HCT116 (cell line): ENCODE results near the gene GJB4. TPM values are rescaled to one million over a fixed set of nuclear protein-coding genes. Genes with fewer than 3 reads are reported as not detected.

Source experiments
- ATAC-seq: fragments of 200-7000 bp; cut with Tn5 transposase; 2 replicates; pipeline ENCODE4 v1.9.1; 2020; ENCODE audit warnings: mild to moderate bottlenecking, moderate library complexity
- BruUV-seq: library from RNA; stranded (reverse); fragments of 400-500 nt; replicated peaks from 2 replicates; lab custom pipeline; 2021; lab: Mats Ljungman, UMichigan
- CTCF ChIA-PET: fragments of 300-600 bp; sonication (Branson Sonifier 250); formaldehyde crosslinking; loops from one replicate; lab custom pipeline; 2021; ENCODE audit warnings: antibody characterized with exemption; lab: Charles Lee
- POLR2A ChIA-PET: fragments of 300-600, 350-600 bp; sonication (Branson Sonifier 250); formaldehyde crosslinking; loops from one replicate; lab custom pipeline; 2021; ENCODE audit warnings: antibody characterized with exemption; lab: Charles Lee
- RAD21 ChIA-PET, 2 experiments: fragments of 300-600 bp; sonication (Branson Sonifier 250); formaldehyde crosslinking; loops; one replicate each; lab custom pipeline; 2023; ENCODE audit warnings: low total read pairs in 2 of 2; ENCODE audit not compliant: uncharacterized antibody in 2 of 2, unreplicated experiment in 2 of 2, low non-redundant PET in 1 of 2; lab: Charles Lee
- DNase-seq: peaks from one replicate; pipeline ENCODE4 v3.0.0-alpha.2; 2010; ENCODE audit warnings: low read depth, low spot score
- H2AFZ ChIP-seq: fragments of 200-600 bp; shearing (Covaris generic), sonication (generic); 2 replicates; pipeline ENCODE4 v1.6.1; 2017; ENCODE audit warnings: low read depth, mixed run types, mixed read lengths, antibody characterized with exemption, low read length; ENCODE audit not compliant: poor library complexity, severe bottlenecking
- H3K27ac ChIP-seq: 2 replicates; pipeline ENCODE4 v1.5.1; 2012; ENCODE audit warnings: low read depth, low read length
- H3K27me3 ChIP-seq: fragments of 200-600 bp; sonication (generic); 2 replicates; pipeline ENCODE4 v1.6.1; 2016; ENCODE audit warnings: mixed run types, low read length, mixed read lengths; ENCODE audit not compliant: insufficient read depth
- H3K36me3 ChIP-seq, 2 experiments: fragments of 200-500 bp in 1 of 2; fragments of 200-600 bp in 1 of 2; sonication (Bioruptor generic) in 1 of 2; sonication (generic) in 1 of 2; 2 replicates each; pipeline versions ENCODE4 v1.5.1 to v1.6.1; 2014 to 2016; ENCODE audit warnings: low read length in 2 of 2, inconsistent platforms in 1 of 2, mixed read lengths in 1 of 2, mixed run types in 1 of 2; ENCODE audit not compliant: insufficient read depth in 2 of 2, control insufficient read depth in 1 of 2
- H3K4me1 ChIP-seq, 2 experiments: fragments of 200-600 bp in 1 of 2; sonication (generic) in 1 of 2; 2 replicates each; pipeline versions ENCODE4 v1.5.1 to v1.6.1; 2012 to 2017; ENCODE audit warnings: low read length in 2 of 2, inconsistent platforms in 1 of 2, mild to moderate bottlenecking in 1 of 2, mixed read lengths in 1 of 2, mixed run types in 1 of 2, moderate library complexity in 1 of 2; ENCODE audit not compliant: insufficient read depth in 2 of 2, control insufficient read depth in 1 of 2
- H3K4me2 ChIP-seq: fragments of 200-600 bp; sonication (generic); 2 replicates; pipeline ENCODE4 v1.6.1; 2017; ENCODE audit warnings: mixed run types, low read length, mixed read lengths
- H3K4me3 ChIP-seq, 2 experiments: fragments of 200-600 bp in 1 of 2; sonication (generic) in 1 of 2; replicated peaks in 1 of 2; 2 replicates each; pipeline ENCODE4 v1.5.1; 2011 to 2016; ENCODE audit warnings: low read length in 2 of 2, control low read depth in 1 of 2, low read depth in 1 of 2, mild to moderate bottlenecking in 1 of 2, mixed read lengths in 1 of 2, mixed run types in 1 of 2
- H3K79me2 ChIP-seq: fragments of 200-600 bp; sonication (generic); 2 replicates; pipeline ENCODE4 v1.6.1; 2017; ENCODE audit warnings: mild to moderate bottlenecking, mixed run types, low read length, moderate library complexity, mixed read lengths; ENCODE audit not compliant: insufficient read depth
- H3K9ac ChIP-seq: fragments of 200-600 bp; sonication (generic); 2 replicates; pipeline ENCODE4 v1.6.1; 2016; ENCODE audit warnings: low read length, mixed read lengths
- H3K9me2 ChIP-seq: fragments of 200-600 bp; sonication (generic), shearing (Covaris generic); 2 replicates; pipeline ENCODE4 v1.6.1; 2017; ENCODE audit warnings: mixed run types, mild to moderate bottlenecking, moderate library complexity; ENCODE audit not compliant: insufficient read depth
- H3K9me3 ChIP-seq, 2 experiments: fragments of 200-500 bp in 1 of 2; fragments of 200-600 bp in 1 of 2; sonication (Bioruptor generic) in 1 of 2; sonication (generic) in 1 of 2; 2 replicates each; pipeline ENCODE4 v1.6.1; 2014 to 2017; ENCODE audit warnings: low read length in 2 of 2, mixed read lengths in 2 of 2, inconsistent platforms in 1 of 2, low read depth in 1 of 2, mild to moderate bottlenecking in 1 of 2, mixed run types in 1 of 2, moderate library complexity in 1 of 2; ENCODE audit not compliant: control insufficient read depth in 1 of 2, insufficient read depth in 1 of 2
- H4K20me1 ChIP-seq: fragments of 200-600 bp; sonication (generic), shearing (Covaris generic); 2 replicates; pipeline ENCODE4 v1.6.1; 2017; ENCODE audit warnings: mixed run types, mild to moderate bottlenecking, moderate library complexity; ENCODE audit not compliant: insufficient read depth
- CBX3 ChIP-seq: IDR thresholded peaks from 2 replicates; pipeline ENCODE4 v1.6.1; 2012; ENCODE audit warnings: low read depth
- CEBPB ChIP-seq: IDR thresholded peaks from 2 replicates; pipeline ENCODE4 v1.6.1; 2012; ENCODE audit warnings: low read depth
- EGR1 ChIP-seq: IDR thresholded peaks from 2 replicates; pipeline ENCODE4 v1.6.1; 2012; ENCODE audit warnings: low read depth
- ELF1 ChIP-seq: IDR thresholded peaks from 2 replicates; pipeline ENCODE4 v1.6.1; 2012; ENCODE audit warnings: low read depth, borderline replicate concordance
- EZH2 ChIP-seq: fragments of 200-600 bp; sonication (generic); IDR thresholded peaks from 2 replicates; pipeline ENCODE4 v1.6.1; 2017; ENCODE audit warnings: antibody characterized with exemption, mixed run types
- EZH2phosphoT487 ChIP-seq: fragments of 200-600 bp; IDR thresholded peaks from 2 replicates; pipeline ENCODE4 v1.6.1; 2018; ENCODE audit warnings: antibody characterized with exemption, borderline replicate concordance
- FOSL1 ChIP-seq: IDR thresholded peaks from 2 replicates; pipeline ENCODE4 v1.6.1; 2012; ENCODE audit warnings: low read depth
- JUND ChIP-seq: IDR thresholded peaks from 2 replicates; pipeline ENCODE4 v1.6.1; 2012
- MAX ChIP-seq: IDR thresholded peaks from 2 replicates; pipeline ENCODE4 v1.6.1; 2012
- RAD21 ChIP-seq: IDR thresholded peaks from 2 replicates; pipeline ENCODE4 v1.6.1; 2012; ENCODE audit warnings: low read depth, mild to moderate bottlenecking
- REST ChIP-seq: IDR thresholded peaks from 2 replicates; pipeline ENCODE4 v1.6.1; 2012; ENCODE audit warnings: low read depth
- SIN3A ChIP-seq: IDR thresholded peaks from 2 replicates; pipeline ENCODE4 v1.6.1; 2012; ENCODE audit warnings: low read depth
- SP1 ChIP-seq: IDR thresholded peaks from 2 replicates; pipeline ENCODE4 v1.6.1; 2012; ENCODE audit warnings: low read depth
- SRF ChIP-seq: IDR thresholded peaks from 2 replicates; pipeline ENCODE4 v1.6.1; 2012; ENCODE audit warnings: low read depth
- TCF7L2 ChIP-seq: IDR thresholded peaks from 2 replicates; pipeline ENCODE4 v1.7.0; 2011; ENCODE audit warnings: borderline replicate concordance, inconsistent platforms; ENCODE audit not compliant: insufficient read depth, insufficient read length; ENCODE audit errors: extremely low read depth
- ZFX ChIP-seq: fragments of 450-650 bp; IDR thresholded peaks from 2 replicates; pipeline ENCODE4 v1.6.1; 2017
- ZNF274 ChIP-seq: fragments of 200-500 bp; sonication (Bioruptor generic); IDR thresholded peaks from 2 replicates; pipeline ENCODE4 v1.6.1; 2014; ENCODE audit warnings: mild to moderate bottlenecking, low read depth, low read length, inconsistent platforms
- intact Hi-C: fragments of 100-400 bp; cut with micrococcal nuclease; formaldehyde crosslinking; loops from 2 replicates; pipeline ENCODE4 v1.10.0; 2022
- total RNA-seq: library from RNA; stranded (reverse); gene quantifications from one replicate; pipeline ENCODE4 v1.2.1, GENCODE V29; 2021; ENCODE audit not compliant: unreplicated experiment
- TF ChIP-seq, protein P1 (sequence below): IDR thresholded peaks from 2 replicates; pipeline ENCODE4 v1.6.1; 2011; ENCODE audit warnings: mild to moderate bottlenecking, low read length, moderate library complexity; ENCODE audit not compliant: insufficient replicate concordance; ENCODE audit errors: extremely low read depth

Gene GJB4
- total RNA-seq, 1 experiment from 2014 or later, result 2.0 TPM

- TF ChIP-seq ZNF274, result no peak
- TF ChIP-seq CBX3, result no peak
- no peak for TF ChIP-seq SP1
- TF ChIP-seq, protein P1, sequence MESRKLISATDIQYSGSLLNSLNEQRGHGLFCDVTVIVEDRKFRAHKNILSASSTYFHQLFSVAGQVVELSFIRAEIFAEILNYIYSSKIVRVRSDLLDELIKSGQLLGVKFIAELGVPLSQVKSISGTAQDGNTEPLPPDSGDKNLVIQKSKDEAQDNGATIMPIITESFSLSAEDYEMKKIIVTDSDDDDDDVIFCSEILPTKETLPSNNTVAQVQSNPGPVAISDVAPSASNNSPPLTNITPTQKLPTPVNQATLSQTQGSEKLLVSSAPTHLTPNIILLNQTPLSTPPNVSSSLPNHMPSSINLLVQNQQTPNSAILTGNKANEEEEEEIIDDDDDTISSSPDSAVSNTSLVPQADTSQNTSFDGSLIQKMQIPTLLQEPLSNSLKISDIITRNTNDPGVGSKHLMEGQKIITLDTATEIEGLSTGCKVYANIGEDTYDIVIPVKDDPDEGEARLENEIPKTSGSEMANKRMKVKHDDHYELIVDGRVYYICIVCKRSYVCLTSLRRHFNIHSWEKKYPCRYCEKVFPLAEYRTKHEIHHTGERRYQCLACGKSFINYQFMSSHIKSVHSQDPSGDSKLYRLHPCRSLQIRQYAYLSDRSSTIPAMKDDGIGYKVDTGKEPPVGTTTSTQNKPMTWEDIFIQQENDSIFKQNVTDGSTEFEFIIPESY, result no peak
- no peak for TF ChIP-seq SRF
- TF ChIP-seq EZH2phosphoT487, result no peak
- TF ChIP-seq JUND, result no peak
- TF ChIP-seq ZFX, result no peak
- TF ChIP-seq EZH2, result no peak
- TF ChIP-seq, all 23 proteins: peak for 0
Observed at GRCh38 chr1:34715139-34715538, 44.4 kb upstream of the GJB4 start (continued).

DNA sequence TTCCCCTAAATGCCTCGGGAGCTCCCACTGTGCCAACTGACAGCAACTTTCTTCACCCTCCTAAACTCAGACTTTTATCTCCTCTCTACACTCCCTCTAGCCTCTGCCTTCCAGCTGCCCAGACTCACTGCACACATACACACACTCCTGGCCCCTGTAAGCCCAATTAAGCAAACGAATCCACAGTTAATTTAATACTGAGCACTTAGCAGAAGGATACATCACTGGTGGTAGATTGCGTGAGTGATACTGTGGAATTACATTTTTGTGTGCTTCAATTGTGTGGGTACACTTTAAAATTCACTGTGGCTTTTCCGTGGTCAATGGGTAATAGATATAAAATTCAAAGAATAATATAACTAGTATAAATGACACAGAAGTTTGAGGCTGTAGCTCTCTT is 38.3 kb upstream of the GJB4 start:
- POLR2A ChIA-PET, result no interaction called here
- BruUV-seq, result no TSS peak
- H3K79me2 ChIP-seq, result no peaks in the 10 kb centered on the region
- no peaks in the 10 kb centered on the region for H3K4me1 ChIP-seq
- H3K9me2 ChIP-seq, result no peaks in the 10 kb centered on the region
- H3K36me3 ChIP-seq, result no peaks in the 10 kb centered on the region
- no peak overlapping the region for H3K4me3 ChIP-seq
- H3K27ac ChIP-seq, result no peak overlapping the region
- no peak for TF ChIP-seq EZH2phosphoT487
- no peak for TF ChIP-seq RAD21
- no peak for TF ChIP-seq ELF1
- no peak for TF ChIP-seq CBX3
- no peak for TF ChIP-seq CEBPB
- TF ChIP-seq SRF, result no peak
- no peak for TF ChIP-seq SIN3A
- TF ChIP-seq JUND, result no peak
- no peak for TF ChIP-seq FOSL1
- no peak for TF ChIP-seq REST
- TF ChIP-seq TCF7L2, result no peak
- no peak for TF ChIP-seq MAX
- TF ChIP-seq SP1, result no peak
- no peak for TF ChIP-seq EGR1
- TF ChIP-seq ZNF274, result no peak
- no peak for TF ChIP-seq ZFX
- ATAC-seq (no peak), DNase-seq (no peak)
- RAD21 ChIA-PET, result no interaction called here
- no peak overlapping the region for H3K9ac ChIP-seq
- H3K9me3 ChIP-seq, result no peaks in the 10 kb centered on the region
- H3K27me3 ChIP-seq, result peaks cover 55% of the 10 kb centered on the region
- no peak overlapping the region for H2AFZ ChIP-seq
- intact Hi-C loops, result no loop called here
- no peak overlapping the region for H3K4me2 ChIP-seq
- CTCF ChIA-PET, result no interaction called here
- no peaks in the 10 kb centered on the region for H4K20me1 ChIP-seq
